A549 (cell line): ENCODE measurements around the gene PACS2. TPM values are rescaled to one million over a fixed set of nuclear protein-coding genes. Genes with fewer than 3 reads are reported as not detected.

ENCODE experiments used
- ATAC-seq, 2 experiments: fragments of 200-7000 bp in 1 of 2; fragments of >200 bp in 1 of 2; cut with Nextera tagmentation in 1 of 2; cut with Tn5 transposase in 1 of 2; 3 replicates each; pipeline versions ENCODE4 v1.8.0 to v1.9.1; 2018 to 2020; ENCODE audit warnings: mild to moderate bottlenecking in 1 of 2, moderate library complexity in 1 of 2
- CTCF ChIA-PET: fragments of 300-600 bp; sonication (Branson Sonifier 250); formaldehyde crosslinking; extraction: SDS; loops from one replicate; lab custom pipeline; 2021; ENCODE audit warnings: antibody characterized with exemption, inconsistent platforms; lab: Yijun Ruan, JAX
- POLR2A ChIA-PET: fragments of 350-600 bp; formaldehyde crosslinking; extraction: SDS; loops from one replicate; lab custom pipeline; 2021; ENCODE audit warnings: antibody characterized with exemption, inconsistent platforms; lab: Yijun Ruan, JAX
- DNase-seq, 2 experiments: peaks; one replicate each; pipeline versions ENCODE4 v3.0.0 to v3.0.0-alpha.2; 2011 to 2016; ENCODE audit warnings: low read depth in 1 of 2, low spot score in 1 of 2
- FAIRE-seq: peaks from 2 replicates; lab custom pipeline; 2011; peaks lifted over from hg19 to GRCh38; lab: Jason Lieb, UNC
- H3K27ac ChIP-seq, 2 experiments: fragments of >200 bp; sonication (Bioruptor Twin); formaldehyde crosslinking; 3 replicates each; pipeline ENCODE4 v1.5.1; 2016 to 2017
- H3K4me1 ChIP-seq: fragments of >200 bp; sonication (Bioruptor Twin); formaldehyde crosslinking; 3 replicates; pipeline ENCODE4 v1.6.1; 2016
- H3K4me2 ChIP-seq: fragments of >200 bp; sonication (Bioruptor Twin); formaldehyde crosslinking; 3 replicates; pipeline ENCODE4 v1.6.1; 2016
- H3K4me3 ChIP-seq: fragments of >200 bp; sonication (Bioruptor Twin); formaldehyde crosslinking; 3 replicates; pipeline ENCODE4 v1.5.1; 2016
- H3K9me3 ChIP-seq: fragments of >200 bp; sonication (Bioruptor Twin); formaldehyde crosslinking; 3 replicates; pipeline ENCODE4 v1.6.1; 2016
- CBX2 ChIP-seq: fragments of 200-600 bp; sonication (generic); IDR thresholded peaks from 2 replicates; pipeline ENCODE4 v1.6.1; 2016; ENCODE audit warnings: low read depth, mild to moderate bottlenecking, borderline replicate concordance
- CHD4 ChIP-seq: fragments of 200-600 bp; sonication (generic); IDR thresholded peaks from 2 replicates; pipeline ENCODE4 v1.6.1; 2016; ENCODE audit warnings: antibody characterized with exemption, mild to moderate bottlenecking, borderline replicate concordance
- FOSL2 ChIP-seq, 2 experiments: fragments of 450-650 bp in 1 of 2; fragments of >200 bp in 1 of 2; sonication (Bioruptor Twin) in 1 of 2; formaldehyde crosslinking; IDR thresholded peaks; 2 replicates each; pipeline versions ENCODE4 v1.5.0 to v1.6.1; 2016 to 2020; ENCODE audit warnings: mild to moderate bottlenecking in 1 of 2, moderate library complexity in 1 of 2
- HDAC2 ChIP-seq: fragments of 200-600 bp; sonication (generic); IDR thresholded peaks from 2 replicates; pipeline ENCODE4 v1.6.1; 2016
- HOXB5 ChIP-seq: fragments of 250-450 bp; sonication (Bioruptor Pico); IDR thresholded peaks from 2 replicates; pipeline ENCODE4 v1.5.0; 2020; ENCODE audit warnings: mild to moderate bottlenecking, moderate library complexity
- JUN ChIP-seq, 2 experiments: fragments of >200 bp; sonication (Bioruptor Twin); formaldehyde crosslinking; IDR thresholded peaks; 2 replicates in 1 of 2; 3 replicates in 1 of 2; pipeline ENCODE4 v1.6.1; 2016 to 2017
- JUNB ChIP-seq: fragments of >200 bp; sonication (Bioruptor Twin); formaldehyde crosslinking; IDR thresholded peaks from 2 replicates; pipeline ENCODE4 v1.6.1; 2016
- KDM1A ChIP-seq: fragments of 200-600 bp; sonication (generic); IDR thresholded peaks from 2 replicates; pipeline ENCODE4 v1.6.1; 2016; ENCODE audit warnings: low read depth, mild to moderate bottlenecking
- MAX ChIP-seq: IDR thresholded peaks from 2 replicates; pipeline ENCODE4 v1.6.1; 2012
- NFE2L2 ChIP-seq: fragments of 150-350 bp; conservative IDR thresholded peaks from 2 replicates; pipeline ENCODE4 v1.6.1; 2014; ENCODE audit warnings: low read length
- NPAS2 ChIP-seq: fragments of 250-450 bp; sonication (Bioruptor Pico); IDR thresholded peaks from 2 replicates; pipeline ENCODE4 v1.8.0; 2022; ENCODE audit warnings: mild to moderate bottlenecking, moderate library complexity, borderline replicate concordance
- POLR2A ChIP-seq: IDR thresholded peaks from 2 replicates; pipeline ENCODE4 v1.6.1; 2012; ENCODE audit warnings: mild to moderate bottlenecking, low read length
- POLR2AphosphoS2 ChIP-seq: conservative IDR thresholded peaks from 2 replicates; pipeline ENCODE4 v1.6.1; 2012; ENCODE audit warnings: low read length, improper control_type of control experiment, inconsistent platforms
- RFX5 ChIP-seq: fragments of 450-650 bp; IDR thresholded peaks from 2 replicates; pipeline ENCODE4 v1.7.1; 2014; ENCODE audit warnings: antibody characterized with exemption, mild to moderate bottlenecking, moderate library complexity
- SMC3 ChIP-seq: fragments of >200 bp; sonication (Bioruptor Twin); formaldehyde crosslinking; IDR thresholded peaks from 3 replicates; pipeline ENCODE4 v1.6.1; 2018; ENCODE audit warnings: inconsistent platforms
- TFCP2L1 ChIP-seq: fragments of 250-450 bp; sonication (Bioruptor Pico); IDR thresholded peaks from 2 replicates; pipeline ENCODE4 v1.5.0; 2021; ENCODE audit warnings: mild to moderate bottlenecking
- TP53 ChIP-seq: fragments of 250-450 bp; sonication (Bioruptor Pico); IDR thresholded peaks from 2 replicates; pipeline ENCODE4 v1.5.0; 2021; ENCODE audit warnings: mild to moderate bottlenecking, moderate library complexity
- ZSCAN20 ChIP-seq: fragments of 250-450 bp; sonication (Bioruptor Pico); IDR thresholded peaks from 2 replicates; pipeline ENCODE4 v1.8.0; 2022; ENCODE audit warnings: mild to moderate bottlenecking, moderate library complexity
- WGBS: methylation state at CpG from one replicate; pipeline ENCODE4 v1.1.6; 2017; ENCODE audit errors: missing lambda C conversion rate; 5-methylcytosine and 5-hydroxymethylcytosine counted together
- polyA plus RNA-seq, 4 experiments: library from polyadenylated mRNA; depleted of rRNA in 3 of 4; stranded (reverse); fragments of >200 nt; fragmentation: RNase III in 1 of 4; extraction: RNeasy Plus Mini Kit Qiagen cat#74134 plus additional on column Dnase treatment in 1 of 4; gene quantifications; 2 replicates in 3 of 4; 3 replicates in 1 of 4; pipeline ENCODE4 v1.2.3, GENCODE V29; 2011 to 2017
- TF ChIP-seq, protein P1 (sequence below): fragments of 250-450 bp; sonication (Bioruptor Pico); IDR thresholded peaks from 2 replicates; pipeline ENCODE4 v1.5.0; 2020; ENCODE audit warnings: low read depth, mild to moderate bottlenecking, moderate library complexity
- TF ChIP-seq, protein P2 (sequence below): fragments of 250-450 bp; sonication (Bioruptor Pico); IDR thresholded peaks from 2 replicates; pipeline ENCODE4 v1.5.0; 2021; ENCODE audit warnings: mild to moderate bottlenecking, moderate library complexity, borderline replicate concordance
- TF ChIP-seq, protein P3 (sequence below): fragments of >200 bp; sonication (Bioruptor Twin); formaldehyde crosslinking; IDR thresholded peaks from 2 replicates; pipeline ENCODE4 v1.6.1; 2016

PACS2 gene
- polyA plus RNA-seq, 2 of the 4 experiments (the other 2 are of a cell fraction), result 11.9 to 24.5 TPM

DNA sequence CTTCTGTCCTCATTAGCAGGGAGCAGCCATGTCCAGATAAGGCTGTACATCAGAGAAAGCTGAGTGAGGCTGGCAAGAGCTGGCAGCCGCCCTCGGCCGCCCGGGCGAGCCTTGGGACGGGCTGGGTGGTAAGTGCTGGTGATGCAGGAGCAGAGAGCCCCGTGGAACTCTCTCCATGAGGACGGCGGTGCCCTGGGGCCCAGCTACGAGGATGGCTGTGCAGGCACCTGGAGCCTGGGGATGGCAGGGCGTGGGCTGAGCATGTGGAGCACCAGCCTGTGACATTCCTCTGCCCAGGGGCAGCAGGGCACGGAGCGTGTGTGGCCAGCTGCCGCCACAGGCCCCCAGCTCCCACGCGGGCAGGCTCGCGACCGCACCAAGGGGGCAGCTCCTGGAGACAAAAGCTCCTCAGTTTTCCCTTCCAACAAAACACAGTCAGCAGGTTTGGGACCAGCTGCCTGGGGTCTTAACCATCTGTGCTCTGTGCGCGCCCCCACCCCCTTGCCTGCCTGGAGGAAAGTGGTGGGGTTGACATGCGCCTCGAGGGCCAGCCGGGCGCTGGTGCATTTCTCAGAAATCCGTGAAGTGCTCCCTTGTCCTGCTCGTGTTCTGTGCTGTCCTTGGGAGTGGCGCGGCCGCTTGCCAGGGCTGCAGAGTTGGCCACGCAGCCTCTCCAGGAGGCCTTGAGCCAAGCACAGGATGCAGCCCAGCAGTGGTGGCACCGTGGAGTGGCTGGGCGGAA is 21.4 kb downstream of the PACS2 start:
- Histone ChIP-seq H3K4me1 (no peaks in the 10 kb centered on the region), H3K27ac (no peak overlapping the region), H3K4me3 (no peak overlapping the region), H3K4me2 (no peak overlapping the region), H3K9me3 (no peaks in the 10 kb centered on the region)
- WGBS, result 90% methylated on average over 18 of the region's 33 CpGs
- FAIRE-seq, result no peak
- DNase-seq, result no peak
- CTCF ChIA-PET, result interaction anchor here (2.5 kb wide), 1 partner anchor 16 kb away, joined by 14 read pairs; no protein-coding TSS in a partner anchor
- POLR2A ChIA-PET, result no interaction called here
- TF ChIP-seq POLR2AphosphoS2, result no peak
- no peak for TF ChIP-seq MAX
- no peak for TF ChIP-seq NPAS2
- no peak for TF ChIP-seq TFCP2L1 (CRISPR knock-in tag)
- no peak for TF ChIP-seq NFE2L2
- TF ChIP-seq HDAC2, result no peak
- TF ChIP-seq POLR2A, result no peak
- TF ChIP-seq FOSL2 (IDR thresholded peaks at IDR 0.05), result no peak
- no peak for TF ChIP-seq FOSL2 (CRISPR knock-in tag; IDR thresholded peaks at IDR 0.05)
- ATAC-seq, result no peak

- Histone ChIP-seq H3K4me2 (no peak overlapping the region), H3K4me1 (no peaks in the 10 kb centered on the region), H3K27ac (no peak overlapping the region), H3K9me3 (no peaks in the 10 kb centered on the region), H3K4me3 (no peak overlapping the region)
- ChIA-PET CTCF (interaction anchor here (0.6 to 2.5 kb wide), 2 partner anchors 15 to 664 kb away, joined by 3 to 14 read pairs; no protein-coding TSS in a partner anchor), POLR2A (no interaction called here)
- FAIRE-seq (no peak), ATAC-seq (no peak), DNase-seq (no peak)
- no peak for TF ChIP-seq HOXB5
- no peak for TF ChIP-seq RFX5
- no peak for TF ChIP-seq JUNB
- TF ChIP-seq POLR2AphosphoS2, result no peak
- TF ChIP-seq CBX2, result no peak
- no peak for TF ChIP-seq MAX
- no peak for TF ChIP-seq SMC3
- no peak for TF ChIP-seq TFCP2L1 (CRISPR knock-in tag)
- TF ChIP-seq, protein P1, sequence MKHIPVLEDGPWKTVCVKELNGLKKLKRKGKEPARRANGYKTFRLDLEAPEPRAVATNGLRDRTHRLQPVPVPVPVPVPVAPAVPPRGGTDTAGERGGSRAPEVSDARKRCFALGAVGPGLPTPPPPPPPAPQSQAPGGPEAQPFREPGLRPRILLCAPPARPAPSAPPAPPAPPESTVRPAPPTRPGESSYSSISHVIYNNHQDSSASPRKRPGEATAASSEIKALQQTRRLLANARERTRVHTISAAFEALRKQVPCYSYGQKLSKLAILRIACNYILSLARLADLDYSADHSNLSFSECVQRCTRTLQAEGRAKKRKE (CRISPR knock-in tag), result no peak
- TF ChIP-seq JUN (IDR thresholded peaks at IDR 0.05), result no peak
- TF ChIP-seq ZSCAN20 (CRISPR knock-in tag), result no peak
- TF ChIP-seq KDM1A, result no peak
- WGBS, result 91% methylated on average over 26 of the region's 26 CpGs
Observed at GRCh38 chr14:105336477-105337287, 22.1 kb downstream of the PACS2 start.

GRCh38 chr14:105337433-105337832 is 22.9 kb downstream of the PACS2 start:
- H3K9me3 ChIP-seq, result no peaks in the 10 kb centered on the region
- no peak for FAIRE-seq
- no peak overlapping the region for H3K4me2 ChIP-seq
- ATAC-seq, result no peak
- CTCF ChIA-PET, result no interaction called here
- TF ChIP-seq FOSL2 (IDR thresholded peaks at IDR 0.05), result no peak
- TF ChIP-seq FOSL2 (CRISPR knock-in tag; IDR thresholded peaks at IDR 0.05), result no peak
- no peak for TF ChIP-seq TP53 (CRISPR knock-in tag)
- TF ChIP-seq, protein P2, sequence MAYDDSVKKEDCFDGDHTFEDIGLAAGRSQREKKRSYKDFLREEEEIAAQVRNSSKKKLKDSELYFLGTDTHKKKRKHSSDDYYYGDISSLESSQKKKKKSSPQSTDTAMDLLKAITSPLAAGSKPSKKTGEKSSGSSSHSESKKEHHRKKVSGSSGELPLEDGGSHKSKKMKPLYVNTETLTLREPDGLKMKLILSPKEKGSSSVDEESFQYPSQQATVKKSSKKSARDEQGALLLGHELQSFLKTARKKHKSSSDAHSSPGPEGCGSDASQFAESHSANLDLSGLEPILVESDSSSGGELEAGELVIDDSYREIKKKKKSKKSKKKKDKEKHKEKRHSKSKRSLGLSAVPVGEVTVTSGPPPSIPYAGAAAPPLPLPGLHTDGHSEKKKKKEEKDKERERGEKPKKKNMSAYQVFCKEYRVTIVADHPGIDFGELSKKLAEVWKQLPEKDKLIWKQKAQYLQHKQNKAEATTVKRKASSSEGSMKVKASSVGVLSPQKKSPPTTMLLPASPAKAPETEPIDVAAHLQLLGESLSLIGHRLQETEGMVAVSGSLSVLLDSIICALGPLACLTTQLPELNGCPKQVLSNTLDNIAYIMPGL (CRISPR knock-in tag), result no peak
- TF ChIP-seq NFE2L2, result no peak
- TF ChIP-seq SMC3, result no peak
- TF ChIP-seq, protein P3, sequence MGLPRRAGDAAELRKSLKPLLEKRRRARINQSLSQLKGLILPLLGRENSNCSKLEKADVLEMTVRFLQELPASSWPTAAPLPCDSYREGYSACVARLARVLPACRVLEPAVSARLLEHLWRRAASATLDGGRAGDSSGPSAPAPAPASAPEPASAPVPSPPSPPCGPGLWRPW, result no peak
- TF ChIP-seq CHD4, result no peak
- DNase-seq, result no peak
- 89% methylated on average over 6 of the region's 6 CpGs for WGBS
- H3K27ac ChIP-seq, result no peak overlapping the region
- H3K4me1 ChIP-seq, result no peaks in the 10 kb centered on the region
- no peak overlapping the region for H3K4me3 ChIP-seq
- POLR2A ChIA-PET, result no interaction called here
